Esophagus muscularis mucosa (tissue), 4 donors: ENCODE measurements around the gene BRD3OS. TPM values are rescaled to one million over a fixed set of nuclear protein-coding genes. Genes with fewer than 3 reads are reported as not detected.

Source experiments
- DNase-seq: peaks from one replicate; pipeline ENCODE4 v3.0.0-alpha.2; 2017; ENCODE audit errors: extremely low spot score
- H3K27ac ChIP-seq, 4 donors: fragments of 200-600 bp; sonication (generic); replicated peaks in 1 of 4; 1 replicate in 3 of 4; 2 replicates in 1 of 4; pipeline ENCODE4 v1.5.1; 2016 to 2019; ENCODE audit warnings: mild to moderate bottlenecking in 1 of 4
- H3K27me3 ChIP-seq, 4 donors: fragments of 200-600 bp; sonication (generic); one replicate each; pipeline versions ENCODE4 v1.5.1 to v1.6.0; 2016 to 2019
- H3K36me3 ChIP-seq, 4 donors: fragments of 200-600 bp; sonication (generic); one replicate each; pipeline ENCODE4 v1.5.1; 2016 to 2019
- H3K4me1 ChIP-seq, 4 donors: fragments of 200-600 bp; sonication (generic); one replicate each; pipeline ENCODE4 v1.5.1; 2016 to 2019
- H3K4me3 ChIP-seq, 4 donors: fragments of 200-600 bp; sonication (generic); 1 replicate in 2 of 4; 2 replicates in 2 of 4; pipeline ENCODE4 v1.5.1; 2016 to 2019; ENCODE audit warnings: mild to moderate bottlenecking in 4 of 4, moderate library complexity in 1 of 4
- H3K9me3 ChIP-seq, 4 donors: fragments of 200-600 bp; sonication (generic); 1 replicate in 3 of 4; 2 replicates in 1 of 4; pipeline ENCODE4 v1.5.1; 2016 to 2019
- CTCF ChIP-seq, 3 experiments: fragments of 200-600 bp in 2 of 3; fragments of 450-650 bp in 1 of 3; sonication (generic) in 2 of 3; IDR thresholded peaks; one replicate each; pipeline ENCODE4 v1.5.1; 2017 to 2019; ENCODE audit warnings: antibody characterized with exemption in 3 of 3, mild to moderate bottlenecking in 2 of 3, moderate library complexity in 1 of 3
- EP300 ChIP-seq: sonication (generic); formaldehyde crosslinking; IDR thresholded peaks from one replicate; pipeline ENCODE4 v1.6.1; 2017; ENCODE audit warnings: antibody characterized with exemption
- POLR2A ChIP-seq: fragments of 450-650 bp; IDR thresholded peaks from one replicate; pipeline ENCODE4 v1.6.1; 2017; ENCODE audit warnings: antibody characterized with exemption, moderate library complexity, mild to moderate bottlenecking, low read depth
- POLR2AphosphoS5 ChIP-seq, 2 donors: sonication (generic); formaldehyde crosslinking; IDR thresholded peaks; one replicate each; pipeline ENCODE4 v1.6.1; 2017; ENCODE audit warnings: antibody characterized with exemption in 2 of 2
- WGBS: methylation state at CpG from one replicate; pipeline ENCODE4 v1.1.5; 2018; 5-methylcytosine and 5-hydroxymethylcytosine counted together
- intact Hi-C: fragments of 100-400 bp; cut with DNase I; formaldehyde crosslinking; loops from one replicate; pipeline ENCODE4 v1.15.1; 2023
- total RNA-seq, 4 donors: library from RNA; depleted of rRNA; stranded (reverse); fragments of >200 nt; gene quantifications; one replicate each; pipeline versions ENCODE4 v1.1.0 to v1.2.1, GENCODE V29; 2016

The BRD3OS gene
- total RNA-seq, 4 donors from 2014 or later = 13.4 to 33.4 (median 21.7) TPM

GRCh38 chr9:134057307-134057657, 32.0 kb downstream of the BRD3OS start:
- Histone ChIP-seq H3K36me3 (peaks cover 9 to 19% (median 11%) of the 10 kb centered on the region in 4 donors), H3K27ac (no peak overlapping the region), H3K27me3 (no peaks in the 10 kb centered on the region), H3K4me3 (no peak overlapping the region), H3K9me3 (no peaks in the 10 kb centered on the region), H3K4me1 (peaks cover 56 to 88% (median 84%) of the 10 kb centered on the region in 4 donors)
- whole genome bisulfite sequencing = 83% methylated on average over 13 of the region's 13 CpGs
- intact Hi-C loops = no loop called here
- no peak for TF ChIP-seq POLR2A
- no peak for TF ChIP-seq POLR2AphosphoS5 (IDR thresholded peaks at IDR 0.05)
- TF ChIP-seq CTCF (IDR thresholded peaks at IDR 0.05) = no peak
- DNase-seq = no peak

- no peaks in the 10 kb centered on the region for H3K9me3 ChIP-seq
- H3K36me3 ChIP-seq = peaks cover 2 to 11% (median 4%) of the 10 kb centered on the region in 4 donors
- DNase-seq = no peak
- WGBS = 83% methylated on average over 26 of the region's 28 CpGs
- no peak overlapping the region for H3K4me3 ChIP-seq
- H3K27me3 ChIP-seq = no peaks in the 10 kb centered on the region
- peaks cover 64 to 96% (median 91%) of the 10 kb centered on the region in 4 donors for H3K4me1 ChIP-seq
- intact Hi-C loops = no loop called here
- no peak for TF ChIP-seq POLR2AphosphoS5 (IDR thresholded peaks at IDR 0.05)
- H3K27ac ChIP-seq = no peak overlapping the region
Measured at GRCh38 chr9:134057751-134058701, 32.7 kb downstream of the BRD3OS start.

GRCh38 chr9:134058716-134059115, 33.4 kb downstream of the BRD3OS start:
- H3K27ac ChIP-seq = no peak overlapping the region
- peaks cover 0 to 5% (median 0%) of the 10 kb centered on the region in 4 donors for H3K36me3 ChIP-seq
- peaks cover 71 to 100% (median 98%) of the 10 kb centered on the region in 4 donors for H3K4me1 ChIP-seq
- no peak for DNase-seq
- H3K27me3 ChIP-seq = no peaks in the 10 kb centered on the region
- H3K4me3 ChIP-seq = no peak overlapping the region
- TF ChIP-seq POLR2A (no peak), EP300 (no peak)
- intact Hi-C loops = no loop called here
- H3K9me3 ChIP-seq = no peaks in the 10 kb centered on the region
- 61% methylated on average over 7 of the region's 7 CpGs for WGBS

- TF ChIP-seq POLR2AphosphoS5 (IDR thresholded peaks at IDR 0.05) (no peak), CTCF (IDR thresholded peaks at IDR 0.05) (no peak), POLR2A (no peak), EP300 (no peak)
- Histone ChIP-seq H3K36me3 (peaks cover 0 to 1% (median 0%) of the 10 kb centered on the region in 4 donors), H3K27me3 (no peaks in the 10 kb centered on the region), H3K4me3 (no peak overlapping the region), H3K4me1 (peaks cover 74 to 100% (median 100%) of the 10 kb centered on the region in 4 donors), H3K9me3 (no peaks in the 10 kb centered on the region), H3K27ac (no peak overlapping the region)
- 96% methylated on average over 4 of the region's 16 CpGs for WGBS
- intact Hi-C loops = no loop called here
- DNase-seq = no peak
Measured at GRCh38 chr9:134059188-134059641, 33.9 kb downstream of the BRD3OS start.

GRCh38 chr9:134059661-134060395, 34.5 kb downstream of the BRD3OS start:
- no peak for DNase-seq
- 73% methylated on average over 10 of the region's 17 CpGs for WGBS
- Histone ChIP-seq H3K27me3 (no peaks in the 10 kb centered on the region), H3K27ac (no peak overlapping the region), H3K9me3 (no peaks in the 10 kb centered on the region), H3K4me1 (peaks cover 74 to 100% (median 100%) of the 10 kb centered on the region in 4 donors), H3K4me3 (no peak overlapping the region), H3K36me3 (no peaks in the 10 kb centered on the region)
- no peak for TF ChIP-seq CTCF (IDR thresholded peaks at IDR 0.05)
- no peak for TF ChIP-seq POLR2A
- no peak for TF ChIP-seq EP300
- no peak for TF ChIP-seq POLR2AphosphoS5 (IDR thresholded peaks at IDR 0.05)
- intact Hi-C loops = no loop called here
